T-cell (primary cell): ENCODE measurements around the gene PGAP3. TPM values are rescaled to one million over a fixed set of nuclear protein-coding genes. Genes with fewer than 3 reads are reported as not detected.

Source experiments
- ATAC-seq, 4 experiments: fragments of 200-7000 bp in 3 of 4; fragments of 150-1000 bp in 1 of 4; cut with Tn5 transposase; replicated peaks in 1 of 4; 1 replicate in 3 of 4; 2 replicates in 1 of 4; pipeline ENCODE4 v1.10.0; 2021; ENCODE audit warnings: moderate library complexity in 3 of 4, mild to moderate bottlenecking in 2 of 4, moderate number of reproducible peaks in 1 of 4
- CTCF ChIA-PET, 2 donors: fragments of 300-600 bp; sonication (Branson Sonifier 250); formaldehyde crosslinking; loops; one replicate each; lab custom pipeline; 2022; ENCODE audit warnings: antibody characterized with exemption in 2 of 2; lab: Charles Lee
- POLR2A ChIA-PET, 2 donors: fragments of 300-600 bp; sonication (Branson Sonifier 250); formaldehyde crosslinking; loops; one replicate each; lab custom pipeline; 2022; ENCODE audit warnings: antibody characterized with exemption in 2 of 2; lab: Charles Lee
- DNase-seq, 35 experiments: peaks; one replicate each; pipeline versions ENCODE4 v3.0.0 to v3.0.0-alpha.2; 2013 to 2023
- H3K27ac ChIP-seq: one replicate; pipeline ENCODE4 v1.5.1; 2013; ENCODE audit warnings: low read length
- H3K27me3 ChIP-seq, 2 experiments: replicated peaks in 1 of 2; 1 replicate in 1 of 2; 2 replicates in 1 of 2; pipeline versions ENCODE4 v1.6.1 to v1.7.0; 2013; ENCODE audit warnings: low read length in 1 of 2, mixed read lengths in 1 of 2; ENCODE audit not compliant: control insufficient read depth in 2 of 2, insufficient read depth in 2 of 2; ENCODE audit errors: extremely low read depth in 1 of 2
- H3K36me3 ChIP-seq, 2 donors: 1 replicate in 1 of 2; 2 replicates in 1 of 2; pipeline versions ENCODE4 v1.6.1 to v1.7.0; 2013; ENCODE audit warnings: low read length in 1 of 2; ENCODE audit not compliant: control insufficient read depth in 2 of 2, insufficient read depth in 1 of 2; ENCODE audit errors: extremely low read depth in 1 of 2
- H3K4me1 ChIP-seq, 2 experiments: 1 replicate in 1 of 2; 2 replicates in 1 of 2; pipeline versions ENCODE4 v1.6.1 to v1.7.0; 2013; ENCODE audit warnings: low read length in 2 of 2, mixed read lengths in 1 of 2; ENCODE audit not compliant: insufficient read depth in 2 of 2, control insufficient read depth in 1 of 2; ENCODE audit errors: extremely low read depth in 1 of 2
- H3K4me3 ChIP-seq, 2 donors: 1 replicate in 1 of 2; 2 replicates in 1 of 2; pipeline versions ENCODE4 v1.5.1 to v1.7.0; 2013; ENCODE audit warnings: mild to moderate bottlenecking in 2 of 2, low read length in 1 of 2, moderate library complexity in 1 of 2; ENCODE audit not compliant: control insufficient read depth in 1 of 2; ENCODE audit errors: extremely low read depth in 1 of 2
- H3K9me3 ChIP-seq: 2 replicates; pipeline ENCODE4 v1.7.0; 2013
- H3K27ac Mint-ChIP-seq, 2 donors: one replicate each; pipeline ENCODE4 v1.8.0; 2020 to 2021; ENCODE audit warnings: mild to moderate bottlenecking in 2 of 2, mixed read lengths in 2 of 2
- H3K27me3 Mint-ChIP-seq, 2 donors: one replicate each; pipeline ENCODE4 v1.8.0; 2021 to 2022; ENCODE audit warnings: mixed read lengths in 2 of 2
- H3K36me3 Mint-ChIP-seq: one replicate; pipeline ENCODE4 v1.8.0; 2021; ENCODE audit warnings: mixed read lengths
- H3K4me1 Mint-ChIP-seq, 3 donors: one replicate each; pipeline ENCODE4 v1.8.0; 2020 to 2022; ENCODE audit warnings: mixed read lengths in 3 of 3, mild to moderate bottlenecking in 1 of 3
- H3K4me3 Mint-ChIP-seq, 3 donors: one replicate each; pipeline ENCODE4 v1.8.0; 2020 to 2022; ENCODE audit warnings: mild to moderate bottlenecking in 3 of 3, mixed read lengths in 3 of 3, moderate library complexity in 3 of 3
- H3K9me3 Mint-ChIP-seq, 3 donors: one replicate each; pipeline ENCODE4 v1.8.0; 2020 to 2022; ENCODE audit warnings: mixed read lengths in 3 of 3
- WGBS: methylation state at CpG from one replicate; pipeline ENCODE4 v1.1.5; 2013; ENCODE audit warnings: missing lambda C conversion rate; ENCODE audit not compliant: insufficient coverage; 5-methylcytosine and 5-hydroxymethylcytosine counted together
- total RNA-seq, 35 experiments: library from RNA in 6 of 35; stranded (reverse) in 6 of 35; fragments of 120-200 nt in 1 of 35; gene quantifications; one replicate each; pipeline versions ENCODE4 v1.2.1 to v1.2.4 and lab custom pipeline; 2013 to 2026

PGAP3 gene
- total RNA-seq, 5 donors from 2014 or later (not counting 1 experiment from before 2014, with no cell fraction given): 27.9 to 34.3 (median 31.7) TPM

DNA sequence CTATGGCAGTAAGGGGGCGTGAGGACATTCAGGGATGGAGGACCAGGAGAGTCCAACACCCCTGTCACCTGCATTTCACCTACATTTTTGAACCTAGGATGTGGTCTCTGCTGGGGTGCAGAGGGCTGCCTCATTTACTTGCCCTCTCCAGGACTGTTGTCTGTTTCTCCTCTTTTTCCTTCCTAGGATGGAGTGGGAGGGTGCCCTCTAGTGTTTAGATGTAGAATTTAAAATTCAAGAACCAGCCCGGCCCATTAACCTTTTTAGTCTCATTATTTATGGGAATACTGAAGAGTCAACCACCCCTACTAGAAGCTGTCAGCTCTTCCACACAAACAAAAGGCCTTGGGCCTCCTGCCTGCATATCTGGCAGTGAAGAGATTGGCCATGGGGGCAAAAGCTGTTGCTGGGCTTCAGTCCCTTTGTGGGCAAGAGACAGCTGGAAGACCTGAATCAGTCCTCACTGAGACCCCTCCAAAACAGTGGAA, 53.4 kb downstream of the PGAP3 start:
- peaks cover 0 to 38% of the 10 kb centered on the region in 2 experiments for H3K27me3 ChIP-seq
- peaks cover 30 to 46% of the 10 kb centered on the region in 2 experiments for H3K4me1 ChIP-seq
- CTCF ChIA-PET: interaction anchor here (0.9 to 5.7 kb wide), 5 partner anchors 12 to 50 kb away, joined by 3 to 40 read pairs (median 4); no protein-coding TSS in a partner anchor
- Mint-ChIP-seq H3K4me3 (no peak overlapping the region), H3K36me3 (no peaks in the 10 kb centered on the region), H3K9me3 (no peaks in the 10 kb centered on the region), H3K27ac (peak overlapping the region in 1 of 2 donors; percentile 11), H3K27me3 (peaks cover 9 to 10% of the 10 kb centered on the region in 2 donors), H3K4me1 (peaks cover 39 to 55% (median 41%) of the 10 kb centered on the region in 3 donors)
- H3K4me3 ChIP-seq: no peak overlapping the region
- DNase-seq (peak in 2 of 35 experiments; percentile 26 to 66), ATAC-seq (no peak)
- POLR2A ChIA-PET: no interaction called here
- no peak overlapping the region for H3K27ac ChIP-seq
- H3K9me3 ChIP-seq: no peaks in the 10 kb centered on the region
- peaks cover 0 to 4% of the 10 kb centered on the region in 2 donors for H3K36me3 ChIP-seq
- no CpG with 5 or more reads among the region's 2 CpGs for WGBS

DNA sequence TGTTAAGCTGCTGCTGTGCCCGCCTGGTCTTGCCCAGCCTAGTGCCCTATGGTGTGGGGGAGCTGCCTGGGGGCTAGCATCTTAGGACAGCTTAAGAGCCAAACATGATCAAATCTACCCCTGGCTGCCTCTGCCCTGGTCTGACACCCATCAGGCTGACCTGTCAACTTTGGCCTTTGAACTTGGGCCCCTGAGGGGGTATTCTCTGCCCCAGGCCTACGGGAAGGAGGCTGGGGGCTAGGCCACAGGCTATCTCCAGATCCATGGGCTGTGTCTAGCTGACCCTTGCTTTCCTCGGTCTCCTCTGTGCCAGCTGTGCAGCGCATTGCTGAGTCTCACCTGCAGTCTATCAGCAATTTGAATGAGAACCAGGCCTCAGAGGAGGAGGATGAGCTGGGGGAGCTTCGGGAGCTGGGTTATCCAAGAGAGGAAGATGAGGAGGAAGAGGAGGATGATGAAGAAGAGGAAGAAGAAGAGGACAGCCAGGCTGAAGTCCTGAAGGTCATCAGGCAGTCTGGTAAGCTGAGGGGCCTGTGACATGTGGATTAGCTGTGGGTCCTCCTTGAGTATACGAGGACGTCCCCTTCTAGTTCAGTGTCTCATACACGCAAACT, 54.2 kb downstream of the PGAP3 start:
- CTCF ChIA-PET: interaction anchor here (0.9 to 5.7 kb wide), 3 partner anchors 11 to 21 kb away, joined by 3 to 40 read pairs (median 4); no protein-coding TSS in a partner anchor
- H3K36me3 Mint-ChIP-seq: no peaks in the 10 kb centered on the region
- no peak for DNase-seq
- POLR2A ChIA-PET: no interaction called here
- no peak overlapping the region for H3K27ac Mint-ChIP-seq
- no peak overlapping the region for H3K27ac ChIP-seq
- H3K9me3 ChIP-seq: no peaks in the 10 kb centered on the region
- peaks cover 0 to 4% of the 10 kb centered on the region in 2 donors for H3K36me3 ChIP-seq
- 70% methylated on average over 7 of the region's 8 CpGs for WGBS
- H3K27me3 ChIP-seq: peaks cover 0 to 46% of the 10 kb centered on the region in 2 experiments
- no peak overlapping the region for H3K4me3 Mint-ChIP-seq
- no peak overlapping the region for H3K4me3 ChIP-seq
- peaks cover 32 to 47% (median 34%) of the 10 kb centered on the region in 3 donors for H3K4me1 Mint-ChIP-seq
- H3K9me3 Mint-ChIP-seq: no peaks in the 10 kb centered on the region
- H3K27me3 Mint-ChIP-seq: peaks cover 10 to 15% of the 10 kb centered on the region in 2 donors
- peaks cover 27 to 39% of the 10 kb centered on the region in 2 experiments for H3K4me1 ChIP-seq
- ATAC-seq: no peak

DNA sequence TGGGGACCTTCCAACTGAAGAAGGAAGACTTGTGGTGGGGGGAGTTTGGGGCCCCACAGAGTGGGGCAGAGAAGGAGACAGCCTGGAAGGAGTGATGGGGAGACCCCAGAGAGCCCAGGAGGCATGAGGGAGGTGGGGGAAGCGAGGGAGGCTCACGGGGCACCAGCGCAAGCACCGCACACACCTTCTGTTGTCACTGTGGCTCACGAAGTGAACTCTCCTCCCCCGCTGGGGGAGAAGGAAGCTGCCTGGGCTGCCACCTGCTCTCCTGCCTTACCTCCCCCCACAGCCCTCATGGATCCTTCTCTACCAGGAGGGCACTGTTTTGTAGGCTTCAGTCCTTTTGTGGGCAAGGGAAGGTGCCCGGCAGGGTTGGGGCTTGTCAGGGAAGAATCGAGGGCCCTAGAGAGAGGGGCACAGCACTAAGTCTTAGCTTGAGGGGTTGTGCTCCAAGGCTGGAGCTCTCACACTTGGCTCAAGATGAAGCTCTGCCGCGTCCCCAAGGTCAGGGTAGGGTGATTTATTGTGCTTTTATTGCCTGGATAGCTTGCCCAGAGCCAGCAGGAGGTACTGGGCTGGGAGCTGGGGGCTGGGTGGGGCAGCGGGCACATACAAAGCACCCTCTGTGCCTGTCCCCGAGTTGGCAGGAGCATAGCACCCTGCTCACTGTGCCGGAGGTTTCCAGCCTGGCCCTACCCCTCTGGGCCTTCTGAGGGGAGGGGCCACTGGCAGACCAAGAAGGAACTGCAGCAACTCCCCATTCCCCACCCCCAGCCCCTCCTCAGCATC, 55.5 kb downstream of the PGAP3 start:
- H3K36me3 Mint-ChIP-seq: no peaks in the 10 kb centered on the region
- H3K27ac Mint-ChIP-seq: no peak overlapping the region
- Histone ChIP-seq H3K4me3 (no peak overlapping the region), H3K27ac (no peak overlapping the region), H3K27me3 (peaks cover 0 to 59% of the 10 kb centered on the region in 2 experiments), H3K9me3 (no peaks in the 10 kb centered on the region), H3K36me3 (no peaks in the 10 kb centered on the region), H3K4me1 (peaks cover 17 to 30% of the 10 kb centered on the region in 2 experiments)
- CTCF ChIA-PET: interaction anchor here in 1 of 2 donors (5.7 kb wide), 1 partner anchor 10 kb away, joined by 40 read pairs; no protein-coding TSS in a partner anchor
- H3K4me1 Mint-ChIP-seq: peaks cover 21 to 34% (median 22%) of the 10 kb centered on the region in 3 donors
- ATAC-seq (no peak), DNase-seq (no peak)
- 75% methylated on average over 7 of the region's 13 CpGs for WGBS
- H3K9me3 Mint-ChIP-seq: no peaks in the 10 kb centered on the region
- H3K27me3 Mint-ChIP-seq: peaks cover 18 to 24% of the 10 kb centered on the region in 2 donors
- POLR2A ChIA-PET: no interaction called here
- H3K4me3 Mint-ChIP-seq: no peak overlapping the region

DNA sequence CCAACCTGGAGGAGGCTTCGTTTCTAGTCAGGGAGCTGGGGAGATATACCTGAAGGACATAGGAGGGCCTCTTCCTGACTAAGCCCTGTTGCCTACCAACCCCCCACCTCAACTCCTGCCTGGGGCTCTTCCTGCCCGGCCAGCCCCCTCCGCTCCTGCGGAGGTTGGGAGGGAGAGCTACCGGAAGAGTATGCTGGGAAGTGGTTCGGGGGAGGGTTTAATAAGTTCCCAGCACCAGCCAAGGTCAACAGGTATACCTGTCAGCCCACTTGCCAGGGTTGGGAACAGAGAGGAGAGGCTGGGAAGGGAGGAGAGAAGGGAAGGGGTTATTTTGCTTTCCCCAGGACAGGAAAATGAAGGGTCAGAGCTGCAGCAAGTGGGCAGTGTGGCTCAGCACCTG, 56.5 kb downstream of the PGAP3 start:
- POLR2A ChIA-PET: interaction anchor here (0.5 to 0.6 kb wide), 2 partner anchors 16 to 1287 kb away, joined by 3 read pairs; no protein-coding TSS in a partner anchor

DNA sequence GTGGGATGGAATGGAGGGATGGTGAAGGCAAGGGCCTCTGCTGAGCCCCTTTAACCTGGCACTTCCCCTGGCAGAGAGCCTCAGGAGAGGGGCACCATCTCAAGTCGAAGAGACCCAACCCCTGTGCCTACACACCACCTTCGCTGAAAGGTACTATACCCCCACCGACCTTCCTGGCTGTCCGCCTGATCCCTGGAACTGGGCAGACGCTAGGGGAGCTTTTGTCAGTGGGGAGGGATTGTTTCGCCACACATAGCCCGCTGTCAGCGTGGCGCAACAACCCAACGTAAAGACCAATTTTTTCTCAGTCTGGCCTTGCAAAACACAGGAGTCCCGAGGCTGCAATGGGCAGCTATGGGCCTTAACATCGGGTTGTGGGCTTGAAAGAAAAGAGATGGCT, 58.0 kb downstream of the PGAP3 start:
- Histone ChIP-seq H3K4me3 (no peak overlapping the region), H3K27ac (no peak overlapping the region), H3K4me1 (peaks cover 18 to 27% of the 10 kb centered on the region in 2 experiments), H3K27me3 (peaks cover 0 to 83% of the 10 kb centered on the region in 2 experiments), H3K9me3 (no peaks in the 10 kb centered on the region), H3K36me3 (no peaks in the 10 kb centered on the region)
- no peaks in the 10 kb centered on the region for H3K9me3 Mint-ChIP-seq
- WGBS: 90% methylated on average over 7 of the region's 12 CpGs
- ATAC-seq (no peak), DNase-seq (no peak)
- ChIA-PET CTCF (interaction anchor here (0.6 to 5.7 kb wide), 2 partner anchors 8 to 37 kb away, joined by 10 to 40 read pairs; no protein-coding TSS in a partner anchor), POLR2A (no interaction called here)
- H3K4me1 Mint-ChIP-seq: peaks cover 22 to 24% (median 22%) of the 10 kb centered on the region in 3 donors
- no peaks in the 10 kb centered on the region for H3K36me3 Mint-ChIP-seq
- H3K27ac Mint-ChIP-seq: no peak overlapping the region
- peaks cover 35 to 43% of the 10 kb centered on the region in 2 donors for H3K27me3 Mint-ChIP-seq
- no peak overlapping the region for H3K4me3 Mint-ChIP-seq

More for the DNA sequence above, 56.5 kb downstream of the PGAP3 start:
- Mint-ChIP-seq H3K4me1 (peaks cover 21 to 30% (median 22%) of the 10 kb centered on the region in 3 donors), H3K4me3 (no peak overlapping the region), H3K27ac (peak overlapping the region in 1 of 2 donors; percentile 25), H3K27me3 (peaks cover 23 to 28% of the 10 kb centered on the region in 2 donors), H3K36me3 (no peaks in the 10 kb centered on the region), H3K9me3 (no peaks in the 10 kb centered on the region)
- CTCF ChIA-PET: interaction anchor here (0.6 to 5.7 kb wide), 3 partner anchors 9 to 366 kb away, joined by 5 to 40 read pairs (median 5); no protein-coding TSS in a partner anchor
- DNase-seq (no peak), ATAC-seq (no peak)
- Histone ChIP-seq H3K36me3 (no peaks in the 10 kb centered on the region), H3K4me1 (peaks cover 17 to 33% of the 10 kb centered on the region in 2 experiments), H3K27me3 (peaks cover 0 to 68% of the 10 kb centered on the region in 2 experiments), H3K27ac (no peak overlapping the region), H3K9me3 (no peaks in the 10 kb centered on the region), H3K4me3 (no peak overlapping the region)
- 59% methylated on average over 2 of the region's 6 CpGs for WGBS

DNA sequence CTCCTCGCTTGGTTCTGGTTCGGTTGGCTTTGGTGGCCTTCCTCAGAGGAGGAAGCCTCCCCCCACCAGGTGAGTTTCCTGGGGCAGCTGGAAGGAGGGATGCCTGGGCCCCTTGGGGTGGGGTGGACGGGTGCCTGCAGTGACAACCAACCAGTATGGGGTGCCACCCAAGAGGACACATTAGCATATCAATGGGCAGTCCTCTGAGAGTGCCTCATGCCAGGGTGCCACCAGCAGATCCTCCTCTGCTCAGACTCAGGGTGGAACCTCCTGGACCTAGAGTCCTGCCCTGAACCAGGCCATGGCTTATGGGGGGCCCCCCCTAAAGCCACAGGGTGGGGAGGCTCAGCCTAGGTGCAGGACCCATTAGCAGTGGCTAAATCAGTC, 58.4 kb downstream of the PGAP3 start:
- Mint-ChIP-seq H3K9me3 (no peaks in the 10 kb centered on the region), H3K4me3 (no peak overlapping the region), H3K27ac (no peak overlapping the region), H3K27me3 (peaks cover 39 to 43% of the 10 kb centered on the region in 2 donors), H3K4me1 (peaks cover 19 to 22% (median 21%) of the 10 kb centered on the region in 3 donors), H3K36me3 (no peaks in the 10 kb centered on the region)
- ATAC-seq: no peak
- H3K36me3 ChIP-seq: no peaks in the 10 kb centered on the region
- peaks cover 0 to 87% of the 10 kb centered on the region in 2 experiments for H3K27me3 ChIP-seq
- ChIA-PET POLR2A (no interaction called here), CTCF (interaction anchor here in 1 of 2 donors (0.6 to 1.4 kb wide), 2 partner anchors 11 to 38 kb away, joined by 4 to 10 read pairs; no protein-coding TSS in a partner anchor)
- no peak overlapping the region for H3K4me3 ChIP-seq
- no peaks in the 10 kb centered on the region for H3K9me3 ChIP-seq
- WGBS: 50% methylated on average over 1 of the region's 3 CpGs
- no peak overlapping the region for H3K27ac ChIP-seq
- DNase-seq: no peak
- H3K4me1 ChIP-seq: peaks cover 18 to 23% of the 10 kb centered on the region in 2 experiments
